Gastrocnemius medialis (tissue), 4 donors: ENCODE measurements around the gene HOXA4. TPM values are rescaled to one million over a fixed set of nuclear protein-coding genes. Genes with fewer than 3 reads are reported as not detected.
A peak's percentile ranks its signal among the peaks of the same experiment; 100 is the strongest.

Source experiments
- ATAC-seq, 2 donors: fragments of 150-250 bp; one replicate each; pipeline ENCODE4 v1.9.1; 2016
- DNase-seq, 2 donors: peaks; one replicate each; pipeline ENCODE4 v3.0.0-alpha.2; 2019
- H3K27ac ChIP-seq, 4 donors: fragments of 200-600 bp; sonication (generic); 1 replicate in 1 of 4; 2 replicates in 3 of 4; pipeline ENCODE4 v1.5.1; 2016 to 2018; ENCODE audit warnings: mild to moderate bottlenecking in 2 of 4, moderate library complexity in 1 of 4
- H3K27me3 ChIP-seq, 3 donors: fragments of 200-600 bp; sonication (generic) in 2 of 3; 1 replicate in 1 of 3; 2 replicates in 2 of 3; pipeline versions ENCODE4 v1.5.1 to v1.6.0; 2016 to 2019; ENCODE audit warnings: mild to moderate bottlenecking in 1 of 3, moderate library complexity in 1 of 3
- H3K36me3 ChIP-seq, 2 donors: fragments of 200-600 bp; sonication (generic) in 1 of 2; one replicate each; pipeline ENCODE4 v1.5.1; 2017 to 2018
- H3K4me1 ChIP-seq, 2 donors: fragments of 200-600 bp; sonication (generic) in 1 of 2; one replicate each; pipeline ENCODE4 v1.5.1; 2016 to 2017; ENCODE audit warnings: mild to moderate bottlenecking in 2 of 2
- H3K4me3 ChIP-seq, 4 donors: fragments of 200-600 bp; sonication (generic) in 3 of 4; 1 replicate in 1 of 4; 2 replicates in 3 of 4; pipeline ENCODE4 v1.5.1; 2016 to 2019; ENCODE audit warnings: mild to moderate bottlenecking in 2 of 4
- H3K9me3 ChIP-seq, 3 donors: fragments of 200-600 bp; sonication (generic) in 2 of 3; 1 replicate in 1 of 3; 2 replicates in 2 of 3; pipeline ENCODE4 v1.5.1; 2016 to 2019
- CTCF ChIP-seq, 5 experiments: fragments of 450-650 bp in 3 of 5; fragments of 200-600 bp in 2 of 5; sonication (generic) in 2 of 5; IDR thresholded peaks in 4 of 5; conservative IDR thresholded peaks in 1 of 5; 1 replicate in 4 of 5; 2 replicates in 1 of 5; pipeline ENCODE4 v1.5.1; 2016 to 2019; ENCODE audit warnings: antibody characterized with exemption in 5 of 5, mild to moderate bottlenecking in 3 of 5, moderate library complexity in 3 of 5
- POLR2A ChIP-seq, 2 donors: fragments of 450-650 bp; IDR thresholded peaks; one replicate each; pipeline ENCODE4 v1.6.1; 2017; ENCODE audit warnings: antibody characterized with exemption in 2 of 2, mild to moderate bottlenecking in 2 of 2, moderate library complexity in 2 of 2
- in situ Hi-C, 4 donors: fragments of 200-750 bp; cut with MboI; loops; one replicate each; pipeline versions ENCODE4 v1.15.0 to v1.8.0; 2017; ENCODE audit warnings: low sequenced_read_pairs in 4 of 4
- intact Hi-C: fragments of 100-400 bp; cut with DNase I; formaldehyde crosslinking; loops from one replicate; pipeline ENCODE4 v1.15.1; 2023; ENCODE audit warnings: low total_unique reads
- total RNA-seq, 4 donors: library from RNA; depleted of rRNA; stranded (reverse); fragments of >200 nt; gene quantifications; one replicate each; pipeline versions ENCODE4 v1.1.0 to v1.2.3, GENCODE V29; 2016

The HOXA4 gene
- total RNA-seq, 4 donors from 2014 or later: 1.7 to 4.2 (median 2.9) TPM

- TF ChIP-seq CTCF (IDR thresholded peaks at IDR 0.05 in 4 of 5, conservative IDR thresholded peaks at IDR 0.05 in 1 of 5) (no peak), POLR2A (IDR thresholded peaks at IDR 0.05) (peak; percentile 15 to 39)
- peak in 1 of 2 donors; percentile 63 for DNase-seq
- no peaks in the 10 kb centered on the region for H3K27me3 ChIP-seq
These were observed 21.6 kb upstream of the HOXA4 start, which contains the start of gene HOXA3 for GRCh38 chr7:27151931-27152815. Gene HOXA3 (minus strand): TSS chr7:27152583. CDS start chr7:27110640, 41,943 bp downstream.

GRCh38 chr7:27151341-27151930 lies 20.9 kb upstream of the HOXA4 start:
- H3K27me3 ChIP-seq: no peaks in the 10 kb centered on the region
- peak overlapping the region; percentile 64 to 75 (median 70) for H3K4me3 ChIP-seq
- peak overlapping the region; percentile 90 to 96 (median 94) for H3K27ac ChIP-seq
- intact Hi-C loops: loop anchor here (1.0 kb wide), 1 partner anchor 14 kb away; the partner anchor contains the start of gene HOXA9
- no peak for TF ChIP-seq CTCF (IDR thresholded peaks at IDR 0.05 in 4 of 5, conservative IDR thresholded peaks at IDR 0.05 in 1 of 5)
- no peak for TF ChIP-seq POLR2A (IDR thresholded peaks at IDR 0.05)
- in situ Hi-C loops: loop anchor here in 2 of 4 donors (10.0 to 25.0 kb wide), 3 partner anchors 777 to 939 kb away; partner anchors contain the start of genes CBX3 (in 1 of the 2) and HNRNPA2B1 (in 1 of the 2)
- H3K4me1 ChIP-seq: peaks cover 54 to 69% of the 10 kb centered on the region in 2 donors
- ATAC-seq (no peak), DNase-seq (no peak)
- no peaks in the 10 kb centered on the region for H3K9me3 ChIP-seq
- H3K36me3 ChIP-seq: no peaks in the 10 kb centered on the region

More at GRCh38 chr7:27151931-27152815, 21.6 kb upstream of the HOXA4 start, which contains the start of gene HOXA3:
- in situ Hi-C loops (loop anchor here in 2 of 4 donors (10.0 to 25.0 kb wide), 3 partner anchors 777 to 940 kb away; partner anchors contain the start of genes CBX3 (in 1 of the 2) and HNRNPA2B1 (in 1 of the 2)), intact Hi-C loops (loop anchor here (1.0 kb wide), 1 partner anchor 13 kb away; the partner anchor contains the start of gene HOXA9)
- no peaks in the 10 kb centered on the region for H3K36me3 ChIP-seq
- ATAC-seq: peak in 1 of 2 donors; percentile 8
- peak within 1 kb of the TSS; percentile 64 to 75 (median 70) for H3K4me3 ChIP-seq
- peaks cover 46 to 61% of the 10 kb centered on the region in 2 donors for H3K4me1 ChIP-seq
- H3K9me3 ChIP-seq: no peaks in the 10 kb centered on the region
- peak within 1 kb of the TSS; percentile 90 to 96 (median 94) for H3K27ac ChIP-seq

- Histone ChIP-seq H3K27ac (peak overlapping the region; percentile 90 to 96 (median 94)), H3K4me3 (peak overlapping the region; percentile 64 to 75 (median 70)), H3K27me3 (no peaks in the 10 kb centered on the region), H3K36me3 (peaks cover 0 to under 1% of the 10 kb centered on the region in 2 donors), H3K4me1 (peaks cover 56 to 70% of the 10 kb centered on the region in 2 donors), H3K9me3 (no peaks in the 10 kb centered on the region)
- TF ChIP-seq POLR2A (IDR thresholded peaks at IDR 0.05): peak; percentile 84 to 87
- TF ChIP-seq CTCF (IDR thresholded peaks at IDR 0.05 in 4 of 5, conservative IDR thresholded peaks at IDR 0.05 in 1 of 5): peak; percentile 86 to 92 (median 89)
- in situ Hi-C loops: loop anchor here in 2 of 4 donors (10.0 to 25.0 kb wide), 3 partner anchors 776 to 938 kb away; partner anchors contain the start of genes CBX3 (in 1 of the 2) and HNRNPA2B1 (in 1 of the 2)
- intact Hi-C loops: loop anchor here (1.0 kb wide), 2 partner anchors 15 to 20 kb away; partner anchors contain the start of genes HOXA4 and HOXA9
- peak; percentile 66 to 78 for DNase-seq
- ATAC-seq: peak; percentile 65 to 69
These were observed 20.2 kb upstream of the HOXA4 start for GRCh38 chr7:27150568-27151340.
